Gastroesophageal sphincter (tissue), 4 donors: ENCODE results near the gene NGRN. TPM values are rescaled to one million over a fixed set of nuclear protein-coding genes. Genes with fewer than 3 reads are reported as not detected.
"Not testable (repeated sequence)": the region's sequence is repeated elsewhere in the genome, so short reads cannot be mapped to it uniquely, and the experiment has no call there.

ENCODE experiments used
- ATAC-seq: fragments of 150-250 bp; one replicate; pipeline ENCODE4 v1.9.1; 2016; ENCODE audit warnings: mild to moderate bottlenecking, moderate library complexity
- H3K27ac ChIP-seq, 4 donors: fragments of 200-600 bp; sonication (generic) in 3 of 4; 1 replicate in 3 of 4; 2 replicates in 1 of 4; pipeline ENCODE4 v1.5.1; 2016 to 2019
- H3K27me3 ChIP-seq: fragments of 200-600 bp; sonication (generic); one replicate; pipeline ENCODE4 v1.5.1; 2019
- H3K36me3 ChIP-seq, 2 donors: fragments of 200-600 bp; sonication (generic); one replicate each; pipeline ENCODE4 v1.5.1; 2019; ENCODE audit warnings: control low read depth in 1 of 2
- H3K4me1 ChIP-seq, 3 donors: fragments of 200-600 bp; sonication (generic); 1 replicate in 2 of 3; 2 replicates in 1 of 3; pipeline ENCODE4 v1.5.1; 2016 to 2019; ENCODE audit warnings: control low read depth in 2 of 3
- H3K4me3 ChIP-seq, 2 donors: fragments of 200-600 bp; sonication (generic); one replicate each; pipeline ENCODE4 v1.5.1; 2019; ENCODE audit warnings: mild to moderate bottlenecking in 1 of 2, moderate library complexity in 1 of 2
- H3K9me3 ChIP-seq, 3 donors: fragments of 200-600 bp; sonication (generic); one replicate each; pipeline ENCODE4 v1.5.1; 2017 to 2019; ENCODE audit warnings: control low read depth in 2 of 3
- EP300 ChIP-seq: sonication (generic); formaldehyde crosslinking; IDR thresholded peaks from one replicate; pipeline ENCODE4 v1.6.1; 2017; ENCODE audit warnings: antibody characterized with exemption, mild to moderate bottlenecking
- POLR2A ChIP-seq, 2 donors: fragments of 450-650 bp; IDR thresholded peaks; one replicate each; pipeline ENCODE4 v1.6.1; 2017; ENCODE audit warnings: antibody characterized with exemption in 2 of 2, mild to moderate bottlenecking in 2 of 2, moderate library complexity in 1 of 2
- POLR2AphosphoS5 ChIP-seq: sonication (generic); formaldehyde crosslinking; IDR thresholded peaks from one replicate; pipeline ENCODE4 v1.6.1; 2017; ENCODE audit warnings: antibody characterized with exemption
- WGBS, 2 donors: methylation state at CpG; one replicate each; pipeline ENCODE4 v1.1.5; 2018; ENCODE audit warnings: low coverage in 1 of 2; 5-methylcytosine and 5-hydroxymethylcytosine counted together
- total RNA-seq, 4 donors: library from RNA; depleted of rRNA; stranded (reverse); fragments of >200 nt; gene quantifications; one replicate each; pipeline ENCODE4 v1.1.0, GENCODE V29; 2016
- TF ChIP-seq, protein P1 (sequence below), 4 experiments: fragments of 200-600 bp in 2 of 4; fragments of 450-650 bp in 2 of 4; sonication (generic) in 1 of 4; IDR thresholded peaks; one replicate each; pipeline ENCODE4 v1.5.1; 2017 to 2019; ENCODE audit warnings: antibody characterized with exemption in 4 of 4, mild to moderate bottlenecking in 2 of 4, moderate library complexity in 2 of 4

NGRN gene
- total RNA-seq, 4 donors from 2014 or later, result 127 to 182 (median 151) TPM

GRCh38 chr15:90301707-90302300, 36.3 kb downstream of the NGRN start:
- Histone ChIP-seq H3K4me3 (no peak overlapping the region), H3K9me3 (no peaks in the 10 kb centered on the region), H3K27ac (peak overlapping the region in 2 of 4 donors; percentile 2 to 16), H3K27me3 (no peaks in the 10 kb centered on the region), H3K4me1 (peaks cover 0 to 9% (median 6%) of the 10 kb centered on the region in 3 donors), H3K36me3 (no peaks in the 10 kb centered on the region)
- ATAC-seq, result no peak
- TF ChIP-seq POLR2A (IDR thresholded peaks at IDR 0.05) (no peak), POLR2AphosphoS5 (no peak), EP300 (no peak)
- TF ChIP-seq, protein P1, sequence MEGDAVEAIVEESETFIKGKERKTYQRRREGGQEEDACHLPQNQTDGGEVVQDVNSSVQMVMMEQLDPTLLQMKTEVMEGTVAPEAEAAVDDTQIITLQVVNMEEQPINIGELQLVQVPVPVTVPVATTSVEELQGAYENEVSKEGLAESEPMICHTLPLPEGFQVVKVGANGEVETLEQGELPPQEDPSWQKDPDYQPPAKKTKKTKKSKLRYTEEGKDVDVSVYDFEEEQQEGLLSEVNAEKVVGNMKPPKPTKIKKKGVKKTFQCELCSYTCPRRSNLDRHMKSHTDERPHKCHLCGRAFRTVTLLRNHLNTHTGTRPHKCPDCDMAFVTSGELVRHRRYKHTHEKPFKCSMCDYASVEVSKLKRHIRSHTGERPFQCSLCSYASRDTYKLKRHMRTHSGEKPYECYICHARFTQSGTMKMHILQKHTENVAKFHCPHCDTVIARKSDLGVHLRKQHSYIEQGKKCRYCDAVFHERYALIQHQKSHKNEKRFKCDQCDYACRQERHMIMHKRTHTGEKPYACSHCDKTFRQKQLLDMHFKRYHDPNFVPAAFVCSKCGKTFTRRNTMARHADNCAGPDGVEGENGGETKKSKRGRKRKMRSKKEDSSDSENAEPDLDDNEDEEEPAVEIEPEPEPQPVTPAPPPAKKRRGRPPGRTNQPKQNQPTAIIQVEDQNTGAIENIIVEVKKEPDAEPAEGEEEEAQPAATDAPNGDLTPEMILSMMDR (IDR thresholded peaks at IDR 0.05), result no peak
- 65 to 80% methylated on average over 1 to 6 of the region's 8 CpGs for WGBS, 2 donors

GRCh38 chr15:90305355-90305754, 39.9 kb downstream of the NGRN start:
- H3K27me3 ChIP-seq, H3K36me3 ChIP-seq, H3K4me3 ChIP-seq, H3K27ac ChIP-seq, H3K9me3 ChIP-seq, H3K4me1 ChIP-seq, ATAC-seq: not testable (repeated sequence)
- WGBS, 2 donors, result 92% methylated on average over 13 of the region's 14 CpGs; no CpG with 5 or more reads in 1 of the 2 donors

GRCh38 chr15:90305932-90306331, 40.5 kb downstream of the NGRN start:
- Histone ChIP-seq H3K27me3 (no peaks in the 10 kb centered on the region), H3K36me3 (no peaks in the 10 kb centered on the region), H3K4me1 (peaks cover 0 to 8% (median 6%) of the 10 kb centered on the region in 3 donors), H3K4me3 (no peak overlapping the region), H3K27ac (no peak overlapping the region), H3K9me3 (no peaks in the 10 kb centered on the region)
- TF ChIP-seq, protein P1 (IDR thresholded peaks at IDR 0.05), result no peak
- TF ChIP-seq POLR2AphosphoS5 (no peak), EP300 (no peak), POLR2A (IDR thresholded peaks at IDR 0.05) (no peak)
- ATAC-seq, result no peak
- WGBS, 2 donors, result 79 to 81% methylated on average over 3 of the region's 3 CpGs

GRCh38 chr15:90306560-90306959, 41.1 kb downstream of the NGRN start:
- Histone ChIP-seq H3K36me3 (no peaks in the 10 kb centered on the region), H3K4me1 (peaks cover 0 to 1% (median under 1%) of the 10 kb centered on the region in 3 donors), H3K27ac (no peak overlapping the region), H3K27me3 (no peaks in the 10 kb centered on the region), H3K4me3 (no peak overlapping the region), H3K9me3 (no peaks in the 10 kb centered on the region)
- 45 to 46% methylated on average over 5 to 6 of the region's 6 CpGs for WGBS, 2 donors
- no peak for ATAC-seq
- TF ChIP-seq EP300, result no peak
- TF ChIP-seq, protein P1 (IDR thresholded peaks at IDR 0.05), result no peak
- no peak for TF ChIP-seq POLR2AphosphoS5
- no peak for TF ChIP-seq POLR2A (IDR thresholded peaks at IDR 0.05)

DNA sequence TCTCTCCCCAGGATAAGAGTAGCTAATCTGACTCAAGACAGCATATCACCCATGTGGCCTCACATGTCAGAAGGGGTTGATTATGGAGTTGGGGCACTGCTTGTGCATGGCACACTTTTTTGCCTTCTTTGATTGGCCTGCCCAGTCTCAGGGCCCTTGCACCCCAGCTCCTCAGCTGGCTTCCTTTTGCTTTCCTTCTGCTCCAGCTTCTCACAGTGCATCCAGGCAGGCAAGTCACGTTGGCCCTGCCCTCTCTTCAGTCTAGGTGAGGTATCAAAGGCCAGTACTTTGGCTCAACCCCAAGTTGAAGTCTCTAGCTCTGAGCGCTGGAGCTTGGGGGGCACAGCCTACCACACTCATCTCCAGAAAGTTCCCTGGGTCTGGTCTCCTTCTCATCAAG, 42.2 kb downstream of the NGRN start:
- TF ChIP-seq POLR2A (IDR thresholded peaks at IDR 0.05) (no peak), EP300 (no peak), POLR2AphosphoS5 (no peak)
- TF ChIP-seq, protein P1 (IDR thresholded peaks at IDR 0.05), result no peak
- no peak overlapping the region for H3K27ac ChIP-seq
- no peak overlapping the region for H3K4me3 ChIP-seq
- no peaks in the 10 kb centered on the region for H3K36me3 ChIP-seq
- no peaks in the 10 kb centered on the region for H3K9me3 ChIP-seq
- H3K4me1 ChIP-seq, result no peaks in the 10 kb centered on the region
- ATAC-seq, result no peak
- no peaks in the 10 kb centered on the region for H3K27me3 ChIP-seq
- WGBS, 2 donors, result 84% methylated on average over 2 of the region's 2 CpGs; no CpG with 5 or more reads in 1 of the 2 donors
